Fibroblast of skin of scalp (primary cell): ENCODE results near the gene IRAK3.
"Not testable (repeated sequence)": the region's sequence is repeated elsewhere in the genome, so short reads cannot be mapped to it uniquely, and the experiment has no call there.

Source experiments
- DNase-seq: peaks from one replicate; pipeline ENCODE4 v3.0.0-alpha.2; 2013

The IRAK3 gene

GRCh38 chr12:66217342-66217917 lies 28.4 kb downstream of the IRAK3 start:
- no peak for DNase-seq

GRCh38 chr12:66228462-66228861 lies 39.4 kb downstream of the IRAK3 start:
- DNase-seq, result no peak

- DNase-seq, result no peak
Measured at GRCh38 chr12:66232263-66232662, 43.2 kb downstream of the IRAK3 start.

- peak; percentile 47 for DNase-seq
Measured at GRCh38 chr12:66234037-66234693, 45.2 kb downstream of the IRAK3 start.

- peak; percentile 58 for DNase-seq
Measured at GRCh38 chr12:66234773-66235625, 46.0 kb downstream of the IRAK3 start.

- DNase-seq, result peak; percentile 27
Measured at GRCh38 chr12:66235626-66236281, 46.7 kb downstream of the IRAK3 start.

GRCh38 chr12:66236282-66236675 lies 47.3 kb downstream of the IRAK3 start:
- not testable (repeated sequence) for DNase-seq

- no peak for DNase-seq
Measured at GRCh38 chr12:66236969-66237368, 48.0 kb downstream of the IRAK3 start.

GRCh38 chr12:66237505-66238175 lies 48.6 kb downstream of the IRAK3 start:
- DNase-seq, result no peak

GRCh38 chr12:66239295-66239694 lies 50.3 kb downstream of the IRAK3 start:
- DNase-seq, result no peak

GRCh38 chr12:66240096-66240820 lies 51.2 kb downstream of the IRAK3 start:
- DNase-seq, result no peak

GRCh38 chr12:66241061-66242043 lies 52.3 kb downstream of the IRAK3 start:
- peak; percentile 74 for DNase-seq

- no peak for DNase-seq
Measured at GRCh38 chr12:66242311-66242710, 53.3 kb downstream of the IRAK3 start.

- DNase-seq, result no peak
Measured at GRCh38 chr12:66243911-66244310, 54.9 kb downstream of the IRAK3 start.

- DNase-seq, result no peak
Measured at GRCh38 chr12:66244446-66244845, 55.4 kb downstream of the IRAK3 start.

GRCh38 chr12:66247741-66248140 lies 58.7 kb downstream of the IRAK3 start:
- no peak for DNase-seq

- no peak for DNase-seq
Measured at GRCh38 chr12:66251049-66251448, 62.0 kb downstream of the IRAK3 start.

- DNase-seq, result no peak
Measured at GRCh38 chr12:66252771-66253170, 63.8 kb downstream of the IRAK3 start.

- DNase-seq, result no peak
Measured at GRCh38 chr12:66255737-66256136, 66.7 kb downstream of the IRAK3 start.

GRCh38 chr12:66258011-66258410 lies 69.0 kb downstream of the IRAK3 start:
- no peak for DNase-seq

GRCh38 chr12:66262737-66263136 lies 73.7 kb downstream of the IRAK3 start:
- no peak for DNase-seq
